Measurements from ENCODE around the gene DHRS1.
A peak's percentile ranks its signal among the peaks of the same experiment; 100 is the strongest.

DHRS1 gene

GRCh38 chr14:24308342-24309124, 9.0 kb upstream of the DHRS1 start:
- H3K4me3 ChIP-seq (ENCODE audit: low read depth, low read length) = no peak overlapping the region
- no peak for TF ChIP-seq CTCF (IDR thresholded peaks at IDR 0.05; ENCODE audit: borderline replicate concordance, insufficient read depth, low read depth, low read length)

- peak; percentile 91 for TF ChIP-seq CTCF (IDR thresholded peaks at IDR 0.05; ENCODE audit: borderline replicate concordance, insufficient read depth, low read depth, low read length)
- no peak within 1 kb of the TSS for H3K4me3 ChIP-seq (ENCODE audit: low read depth, low read length)
Observed at GRCh38 chr14:24307575-24308341, 8.2 kb upstream of the DHRS1 start, which contains the start of gene CIDEB. Gene CIDEB, minus strand, starts transcription at chr14:24307977. Its CDS starts 119 bp downstream, at chr14:24307858.

DNA sequence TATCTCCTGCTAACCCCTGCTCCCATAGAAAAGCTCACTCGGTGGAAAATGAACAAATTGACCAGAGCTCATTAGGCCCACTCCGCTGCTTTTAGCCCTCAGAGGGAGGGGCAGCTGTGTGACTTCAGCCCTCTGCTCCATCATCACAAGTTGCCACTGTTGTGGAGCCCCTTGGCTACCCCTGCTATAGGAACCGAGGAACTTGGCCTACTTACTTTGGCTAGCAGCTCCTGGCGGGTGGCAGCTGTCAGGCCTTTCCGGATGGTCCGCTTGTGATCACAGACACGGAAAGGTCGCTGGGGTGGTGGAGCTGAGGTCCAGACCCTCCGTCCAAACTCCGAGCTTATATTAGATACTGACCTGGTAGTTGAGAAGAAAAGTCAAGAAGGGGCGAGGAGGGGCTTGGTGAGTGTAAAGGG, 7.6 kb upstream of the DHRS1 start:
- TF ChIP-seq CTCF (IDR thresholded peaks at IDR 0.05; ENCODE audit: borderline replicate concordance, insufficient read depth, low read depth, low read length) = no peak
- no peak overlapping the region for H3K4me3 ChIP-seq (ENCODE audit: low read depth, low read length)

GRCh38 chr14:24304019-24304387, 4.4 kb upstream of the DHRS1 start:
- no peak for TF ChIP-seq CTCF (IDR thresholded peaks at IDR 0.05; ENCODE audit: borderline replicate concordance, insufficient read depth, low read depth, low read length)
- no peak overlapping the region for H3K4me3 ChIP-seq (ENCODE audit: low read depth, low read length)

DNA sequence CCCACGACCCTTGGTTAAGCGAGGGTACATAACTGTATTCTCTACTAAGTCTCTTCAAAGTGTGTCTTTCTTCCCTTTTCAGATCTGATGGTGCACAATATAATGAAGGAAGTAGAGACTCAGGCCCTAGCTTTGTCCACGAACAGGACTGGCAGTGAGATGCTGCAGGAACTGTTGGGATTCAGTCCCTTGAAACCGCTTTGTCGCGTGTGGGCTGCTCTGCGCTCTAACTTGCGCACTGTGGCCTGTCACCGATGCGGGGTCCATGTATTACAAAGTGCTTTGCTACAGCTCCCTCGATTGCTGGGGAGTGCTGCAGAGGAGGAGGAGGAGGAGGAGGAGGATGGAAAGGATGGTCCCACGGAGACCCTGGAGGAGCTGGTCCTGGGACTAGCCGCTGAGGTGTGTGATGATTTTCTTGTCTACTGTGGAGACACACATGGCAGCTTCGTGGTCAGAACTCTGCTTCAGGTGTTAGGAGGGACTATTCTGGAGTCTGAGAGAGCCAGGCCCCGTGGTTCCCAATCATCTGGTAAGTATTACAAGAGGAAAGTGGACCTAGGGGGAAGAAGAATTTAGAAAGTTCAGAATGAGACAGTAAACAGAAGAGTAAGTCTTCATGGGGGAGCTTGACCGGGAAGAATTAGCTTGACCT, 873 bp upstream of the DHRS1 start:
- TF ChIP-seq CTCF (IDR thresholded peaks at IDR 0.05; ENCODE audit: borderline replicate concordance, insufficient read depth, low read depth, low read length) = no peak
- H3K4me3 ChIP-seq (ENCODE audit: low read depth, low read length) = peak overlapping the region; percentile 50

- TF ChIP-seq CTCF (IDR thresholded peaks at IDR 0.05; ENCODE audit: borderline replicate concordance, insufficient read depth, low read depth, low read length) = no peak
- peak overlapping the region; percentile 50 for H3K4me3 ChIP-seq (ENCODE audit: low read depth, low read length)
Observed at GRCh38 chr14:24298892-24299254, 707 bp downstream of the DHRS1 start.

Data from GM12875 (cell line).